ENCODE measurements around the gene KANTR. TPM values are rescaled to one million over a fixed set of nuclear protein-coding genes. Genes with fewer than 3 reads are reported as not detected.
A peak's percentile ranks its signal among the peaks of the same experiment; 100 is the strongest.

The KANTR gene, protein sequence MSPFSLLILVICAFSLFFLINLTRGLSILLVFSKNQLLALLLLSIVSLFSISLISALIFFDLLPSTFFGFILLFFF
- total RNA-seq, result 10 to 100 TPM in 3 of 4 donors, 1 to 10 TPM in 1; 8.6 to 42.1 (median 33.1) TPM

DNA sequence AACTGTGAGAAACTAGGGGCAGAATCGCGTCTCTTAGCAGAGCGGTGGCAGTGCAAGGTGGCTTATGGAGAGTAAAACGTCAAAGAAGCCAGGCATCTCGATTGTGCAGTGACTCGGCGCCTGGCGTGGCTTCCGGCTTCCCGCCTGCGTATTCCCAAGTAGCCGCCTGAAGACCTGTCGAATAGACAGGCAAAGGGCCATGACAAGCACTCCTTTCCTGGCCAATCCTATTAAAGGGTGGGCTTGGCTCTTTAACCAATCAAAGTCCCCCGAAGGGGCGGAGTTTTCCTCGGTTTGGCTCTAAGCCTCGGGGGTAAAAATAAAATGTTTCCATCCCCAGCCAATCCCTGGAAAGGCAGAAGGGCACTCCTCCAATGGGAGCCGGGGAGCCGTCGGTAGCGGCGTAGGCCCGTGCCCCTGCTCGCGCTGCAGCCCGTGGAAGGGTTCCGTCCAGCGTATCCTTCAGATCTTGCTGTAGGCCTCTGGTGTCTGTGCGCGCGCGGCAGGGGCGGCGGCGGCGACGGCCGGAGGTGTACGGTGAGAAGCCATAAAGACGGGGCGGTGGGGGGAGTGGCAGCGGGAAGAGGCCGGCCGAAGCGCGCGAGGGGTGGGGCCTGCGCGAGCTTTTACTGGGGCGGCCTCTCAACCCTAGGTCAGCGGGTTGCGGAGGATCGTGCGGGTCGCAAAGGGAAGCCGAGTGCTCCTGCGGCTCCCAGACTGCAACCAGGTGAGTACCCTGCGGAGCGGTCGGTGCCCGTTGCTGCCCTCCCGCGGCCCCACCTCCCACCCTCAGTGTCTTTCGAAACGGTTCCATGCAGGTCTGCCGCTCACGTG, at the start of gene KANTR:
KANTR (plus strand) TSS at position 395 of the 834 bp plus-strand sequence. CDS start 30,131 bp downstream, outside the sequence.
- H3K4me3 ChIP-seq, result peak within 1 kb of the TSS; percentile 58 to 78 (median 68)
- DNase-seq, result peak; percentile 83 to 94 (median 84)
- H3K27me3 ChIP-seq, result no peaks in the 10 kb centered on the region
- H3K9me3 ChIP-seq, result no peaks in the 10 kb centered on the region
- TF ChIP-seq, protein P1, sequence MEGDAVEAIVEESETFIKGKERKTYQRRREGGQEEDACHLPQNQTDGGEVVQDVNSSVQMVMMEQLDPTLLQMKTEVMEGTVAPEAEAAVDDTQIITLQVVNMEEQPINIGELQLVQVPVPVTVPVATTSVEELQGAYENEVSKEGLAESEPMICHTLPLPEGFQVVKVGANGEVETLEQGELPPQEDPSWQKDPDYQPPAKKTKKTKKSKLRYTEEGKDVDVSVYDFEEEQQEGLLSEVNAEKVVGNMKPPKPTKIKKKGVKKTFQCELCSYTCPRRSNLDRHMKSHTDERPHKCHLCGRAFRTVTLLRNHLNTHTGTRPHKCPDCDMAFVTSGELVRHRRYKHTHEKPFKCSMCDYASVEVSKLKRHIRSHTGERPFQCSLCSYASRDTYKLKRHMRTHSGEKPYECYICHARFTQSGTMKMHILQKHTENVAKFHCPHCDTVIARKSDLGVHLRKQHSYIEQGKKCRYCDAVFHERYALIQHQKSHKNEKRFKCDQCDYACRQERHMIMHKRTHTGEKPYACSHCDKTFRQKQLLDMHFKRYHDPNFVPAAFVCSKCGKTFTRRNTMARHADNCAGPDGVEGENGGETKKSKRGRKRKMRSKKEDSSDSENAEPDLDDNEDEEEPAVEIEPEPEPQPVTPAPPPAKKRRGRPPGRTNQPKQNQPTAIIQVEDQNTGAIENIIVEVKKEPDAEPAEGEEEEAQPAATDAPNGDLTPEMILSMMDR (IDR thresholded peaks at IDR 0.05), result no peak
- TF ChIP-seq POLR2A (IDR thresholded peaks at IDR 0.05), result peak; percentile 81 to 82
- H3K4me1 ChIP-seq, result peaks cover 0 to 7% (median 0%) of the 10 kb centered on the region in 4 donors
- no peaks in the 10 kb centered on the region for H3K36me3 ChIP-seq
- H3K27ac ChIP-seq, result peak within 1 kb of the TSS; percentile 81 to 97 (median 90)

DNA sequence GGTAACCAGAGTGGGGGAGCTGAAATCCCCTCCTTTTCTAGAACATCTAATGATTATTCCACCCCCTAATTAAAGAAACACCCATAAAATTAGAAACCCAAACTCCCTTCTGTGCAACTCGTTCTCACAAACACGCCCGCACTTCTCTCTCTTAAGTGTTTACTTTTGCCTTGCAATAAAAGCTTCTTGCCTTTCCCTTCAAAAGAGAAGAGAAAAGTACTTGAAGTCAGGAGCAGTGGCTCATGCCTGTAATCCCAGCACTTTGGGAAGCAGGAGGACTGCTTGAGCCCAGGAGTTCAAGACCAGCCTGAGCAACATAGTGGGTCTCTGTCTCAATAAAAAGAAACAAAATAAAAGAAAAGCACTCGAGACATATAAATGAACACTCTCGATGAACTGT, 48.9 kb upstream of the KANTR start:
- H3K4me1 ChIP-seq, result no peaks in the 10 kb centered on the region
- no peaks in the 10 kb centered on the region for H3K36me3 ChIP-seq
- H3K27ac ChIP-seq, result no peak overlapping the region
- no peak for DNase-seq
- H3K4me3 ChIP-seq, result no peak overlapping the region
- no peaks in the 10 kb centered on the region for H3K27me3 ChIP-seq
- TF ChIP-seq POLR2A (IDR thresholded peaks at IDR 0.05), result no peak
- TF ChIP-seq, protein P1 (IDR thresholded peaks at IDR 0.05), result no peak
- no peaks in the 10 kb centered on the region for H3K9me3 ChIP-seq

DNA sequence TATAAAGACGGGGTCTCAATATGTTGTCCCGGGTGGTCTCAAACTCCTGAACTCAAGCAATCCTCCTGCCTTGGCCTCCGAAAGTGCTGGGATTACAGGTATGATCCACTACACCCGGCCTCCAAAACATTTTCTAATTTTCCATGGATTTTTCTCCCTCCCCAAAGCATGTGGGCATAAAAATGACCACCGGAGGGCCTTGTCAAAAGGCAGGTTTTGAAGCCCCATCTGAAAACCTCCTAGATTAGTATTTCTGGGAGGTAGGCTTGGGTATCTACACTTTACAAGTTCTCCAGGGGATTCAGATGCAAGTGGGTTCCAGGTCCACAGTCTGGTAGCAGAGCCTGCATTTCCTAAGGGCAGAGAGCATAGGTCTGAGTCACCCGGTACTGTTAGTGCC, 46.7 kb upstream of the KANTR start:
- TF ChIP-seq, protein P1 (IDR thresholded peaks at IDR 0.05), result no peak
- TF ChIP-seq POLR2A (IDR thresholded peaks at IDR 0.05), result no peak
- no peak for DNase-seq
- no peaks in the 10 kb centered on the region for H3K27me3 ChIP-seq
- H3K36me3 ChIP-seq, result no peaks in the 10 kb centered on the region
- H3K27ac ChIP-seq, result no peak overlapping the region
- H3K4me1 ChIP-seq, result no peaks in the 10 kb centered on the region
- H3K4me3 ChIP-seq, result no peak overlapping the region
- no peaks in the 10 kb centered on the region for H3K9me3 ChIP-seq

DNA sequence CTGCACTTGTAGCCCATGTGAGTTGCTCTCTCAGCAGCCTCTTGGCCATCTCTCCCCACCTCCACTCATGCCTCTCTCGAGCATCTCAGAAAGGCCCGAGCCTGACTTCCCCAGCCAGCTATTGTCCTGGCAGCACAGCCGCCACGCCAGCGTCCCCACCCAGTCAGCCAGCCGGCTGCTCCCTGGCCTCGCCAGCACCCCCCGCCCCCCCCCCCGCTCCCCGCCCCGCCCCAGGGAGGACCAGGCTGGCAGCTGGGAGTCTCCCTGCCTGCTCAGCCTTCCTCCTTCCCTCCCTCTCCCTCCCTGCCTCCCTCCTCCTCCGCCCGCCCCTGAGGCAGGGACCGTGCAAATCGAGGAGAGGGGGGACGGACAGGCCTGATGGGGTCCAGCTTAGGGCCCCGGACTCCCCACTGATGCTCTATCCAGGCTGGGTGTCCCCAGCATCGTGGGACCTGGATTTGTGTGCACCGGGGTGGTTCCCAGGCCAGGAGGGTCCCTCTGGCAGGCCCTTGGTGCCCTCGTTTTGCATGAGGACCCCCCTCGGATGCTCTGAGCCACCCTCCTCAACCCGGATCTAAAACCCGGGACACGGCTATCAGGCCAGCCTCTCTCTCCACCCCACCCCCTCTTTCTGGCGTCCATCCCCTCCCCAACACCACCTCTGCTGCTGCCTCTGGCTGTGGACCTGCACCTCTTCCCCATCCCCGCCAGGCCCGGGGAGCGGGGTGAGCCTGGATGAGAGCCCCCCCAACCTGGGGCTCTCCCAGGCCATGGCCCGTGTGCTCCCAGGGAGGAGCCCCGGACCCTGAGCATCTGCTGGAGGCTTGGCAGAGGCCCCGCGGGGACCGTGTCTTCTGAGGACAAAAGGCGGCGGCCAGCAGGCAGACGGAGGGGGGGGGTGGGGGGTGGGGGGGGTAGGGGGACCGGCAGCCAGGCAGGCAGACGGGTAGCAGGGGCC, 45.5 kb upstream of the KANTR start, which contains the start of gene GPR173:
GPR173 (plus strand) TSS at position 621 of the 958 bp plus-strand sequence. CDS start 27,833 bp downstream, outside the sequence.
- Histone ChIP-seq H3K4me3 (peak within 1 kb of the TSS; percentile 17 to 41 (median 32)), H3K27ac (no peak within 1 kb of the TSS), H3K27me3 (no peaks in the 10 kb centered on the region), H3K9me3 (no peaks in the 10 kb centered on the region), H3K36me3 (no peaks in the 10 kb centered on the region), H3K4me1 (no peaks in the 10 kb centered on the region)
- DNase-seq, result peak in 1 of 3 donors; percentile 56
- no peak for TF ChIP-seq POLR2A (IDR thresholded peaks at IDR 0.05)
- TF ChIP-seq, protein P1 (IDR thresholded peaks at IDR 0.05), result no peak

DNA sequence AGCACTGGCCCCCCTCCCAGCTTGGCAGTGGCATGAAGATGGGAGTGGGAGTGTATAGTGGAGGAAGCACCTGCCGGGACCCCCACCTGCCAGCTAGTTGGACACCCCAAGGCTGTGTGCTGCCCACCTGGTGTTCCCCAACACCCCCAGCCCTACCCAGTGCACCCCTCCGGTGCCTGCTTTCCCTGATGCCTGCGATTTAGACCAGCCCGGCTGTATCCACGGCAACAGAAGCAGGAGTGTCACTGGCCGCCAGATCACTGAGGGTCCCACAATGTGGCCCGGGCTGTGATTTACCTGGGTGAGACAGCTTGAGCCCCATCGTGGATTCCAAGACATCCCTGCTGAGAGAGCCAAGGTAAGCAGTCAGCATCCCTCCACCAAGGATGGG, 44.8 kb upstream of the KANTR start:
- H3K27me3 ChIP-seq, result no peaks in the 10 kb centered on the region

More for the DNA sequence above, 44.8 kb upstream of the KANTR start:
- Histone ChIP-seq H3K36me3 (no peaks in the 10 kb centered on the region), H3K9me3 (no peaks in the 10 kb centered on the region), H3K4me3 (peak overlapping the region in 3 of 4 donors; percentile 24 to 41 (median 39)), H3K27ac (no peak overlapping the region), H3K4me1 (no peaks in the 10 kb centered on the region)
- DNase-seq, result no peak
- no peak for TF ChIP-seq POLR2A (IDR thresholded peaks at IDR 0.05)
- TF ChIP-seq, protein P1 (IDR thresholded peaks at IDR 0.05), result no peak
